Endothelial cell of umbilical vein (primary cell): ENCODE data around the gene LRRC74B. TPM values are rescaled to one million over a fixed set of nuclear protein-coding genes. Genes with fewer than 3 reads are reported as not detected.

ENCODE experiments used
- BruUV-seq: library from RNA; stranded (reverse); fragments of 400-500 nt; replicated peaks from 2 replicates; lab custom pipeline; 2021; lab: Mats Ljungman, UMichigan
- CTCF ChIA-PET: fragments of 300-600, 350-600 bp; sonication (Branson Sonifier 250); formaldehyde crosslinking; loops from one replicate; lab custom pipeline; 2021; ENCODE audit warnings: antibody characterized with exemption, inconsistent platforms; lab: Charles Lee
- POLR2A ChIA-PET: fragments of 300-600, 350-600 bp; sonication (Branson Sonifier 250); formaldehyde crosslinking; loops from one replicate; lab custom pipeline; 2021; ENCODE audit warnings: antibody characterized with exemption, inconsistent platforms; lab: Charles Lee
- DNase-seq: peaks from one replicate; pipeline ENCODE4 v3.0.0-alpha.2; 2011; ENCODE audit warnings: low read depth, low spot score
- FAIRE-seq: peaks from 2 replicates; lab custom pipeline; 2011; peaks lifted over from hg19 to GRCh38; lab: Jason Lieb, UNC
- H2AFZ ChIP-seq: 2 replicates; pipeline ENCODE4 v1.6.0; 2012; ENCODE audit warnings: low read depth, low read length, control low read depth, inconsistent platforms
- H3K27ac ChIP-seq: 2 replicates; pipeline ENCODE4 v1.5.1; 2011; ENCODE audit warnings: low read depth, mild to moderate bottlenecking, control low read depth, low read length, moderate library complexity; ENCODE audit not compliant: insufficient read depth
- H3K27me3 ChIP-seq, 2 experiments: 2 replicates each; pipeline versions ENCODE4 v1.6.0 to v1.6.1; 2011; ENCODE audit warnings: low read length in 2 of 2, mixed read lengths in 1 of 2; ENCODE audit not compliant: control insufficient read depth in 2 of 2, insufficient read depth in 2 of 2
- H3K36me3 ChIP-seq, 2 experiments: 2 replicates in 1 of 2; 3 replicates in 1 of 2; pipeline ENCODE4 v1.5.1; 2011; ENCODE audit warnings: low read length in 2 of 2, mild to moderate bottlenecking in 1 of 2, moderate library complexity in 1 of 2; ENCODE audit not compliant: control insufficient read depth in 2 of 2, insufficient read depth in 2 of 2; ENCODE audit errors: extremely low read depth in 1 of 2
- H3K4me1 ChIP-seq: 3 replicates; pipeline ENCODE4 v1.5.1; 2011; ENCODE audit warnings: mild to moderate bottlenecking, low read length; ENCODE audit not compliant: control insufficient read depth, insufficient read depth; ENCODE audit errors: extremely low read depth
- H3K4me2 ChIP-seq: 2 replicates; pipeline ENCODE4 v1.6.1; 2011; ENCODE audit warnings: low read length, control low read depth, mixed read lengths; ENCODE audit not compliant: insufficient read depth
- H3K4me3 ChIP-seq, 3 experiments: fragments of 200-600 bp in 1 of 3; sonication (generic), shearing (Covaris generic) in 1 of 3; replicated peaks in 1 of 3; 2 replicates each; pipeline ENCODE4 v1.5.1; 2011 to 2016; ENCODE audit warnings: control low read depth in 3 of 3, low read length in 3 of 3, mild to moderate bottlenecking in 2 of 3, inconsistent platforms in 1 of 3, low read depth in 1 of 3, moderate library complexity in 1 of 3; ENCODE audit not compliant: insufficient read depth in 1 of 3
- H3K79me2 ChIP-seq: 2 replicates; pipeline ENCODE4 v1.6.0; 2012; ENCODE audit warnings: low read length, inconsistent platforms; ENCODE audit not compliant: control insufficient read depth, insufficient read depth
- H3K9ac ChIP-seq: replicated peaks from 2 replicates; pipeline ENCODE3; 2011; ENCODE audit warnings: low read length, control low read depth; ENCODE audit not compliant: insufficient read depth; ENCODE audit errors: extremely low read depth
- H3K9me1 ChIP-seq: replicated peaks from 3 replicates; pipeline ENCODE4 v1.6.0; 2011; ENCODE audit warnings: mild to moderate bottlenecking, low read length; ENCODE audit not compliant: control insufficient read depth, insufficient read depth; ENCODE audit errors: extremely low read depth
- H3K9me3 ChIP-seq: replicated peaks from 2 replicates; pipeline ENCODE4 v1.5.1; 2012; ENCODE audit warnings: low read length, inconsistent platforms; ENCODE audit not compliant: control insufficient read depth, insufficient read depth
- H4K20me1 ChIP-seq: replicated peaks from 2 replicates; pipeline ENCODE3; 2011; ENCODE audit warnings: mild to moderate bottlenecking, low read length; ENCODE audit not compliant: control insufficient read depth, insufficient read depth; ENCODE audit errors: extremely low read depth
- FOS ChIP-seq: IDR thresholded peaks from 2 replicates; pipeline ENCODE4 v1.6.1; 2011; ENCODE audit warnings: mild to moderate bottlenecking, low read length, moderate library complexity, borderline replicate concordance; ENCODE audit not compliant: insufficient read depth
- GATA2 ChIP-seq: IDR thresholded peaks from 2 replicates; pipeline ENCODE4 v1.7.0; 2011; ENCODE audit warnings: low read depth, mild to moderate bottlenecking, moderate library complexity, mixed read lengths, low read length; ENCODE audit not compliant: insufficient read length, insufficient read depth
- JUN ChIP-seq: IDR thresholded peaks from 2 replicates; pipeline ENCODE4 v1.6.1; 2011; ENCODE audit warnings: borderline replicate concordance, low read depth; ENCODE audit not compliant: insufficient read length, insufficient read depth
- POLR2A ChIP-seq: IDR thresholded peaks from 2 replicates; pipeline ENCODE4 v1.6.1; 2012; ENCODE audit warnings: low read depth, mild to moderate bottlenecking, control low read depth, low read length
- dilution Hi-C: fragments of 300-500 bp; cut with MboI; formaldehyde crosslinking; loops from one replicate; pipeline ENCODE4 v1.15.0; 2019; ENCODE audit warnings: low sequenced_read_pairs; ENCODE audit not compliant: extremely low pct_ligation_motif_present
- intact Hi-C: fragments of 100-400 bp; cut with micrococcal nuclease; formaldehyde crosslinking; loops from one replicate; pipeline ENCODE4 v1.10.0; 2022
- polyA plus RNA-seq, 4 experiments: library from polyadenylated mRNA; depleted of rRNA in 3 of 4; stranded (reverse) in 3 of 4; unstranded in 1 of 4; fragments of >200 nt; gene quantifications; 2 replicates each; pipeline versions ENCODE4 v1.2.1 to v1.2.3, GENCODE V29; 2011 to 2012; ENCODE audit warnings: missing spikeins in 1 of 4
- total RNA-seq: library from RNA; stranded (reverse); gene quantifications from 2 replicates; pipeline ENCODE4 v1.2.3, GENCODE V29; 2021
- TF ChIP-seq, protein P1 (sequence below): IDR thresholded peaks from 2 replicates; pipeline ENCODE4 v1.6.1; 2011; ENCODE audit not compliant: insufficient read depth, insufficient read length
- TF ChIP-seq, protein P2 (sequence below), 2 donors: IDR thresholded peaks; 1 replicate in 1 of 2; 2 replicates in 1 of 2; pipeline ENCODE4 v1.5.1; 2011; ENCODE audit warnings: low read length in 2 of 2, mild to moderate bottlenecking in 2 of 2, moderate library complexity in 2 of 2, control low read depth in 1 of 2, inconsistent platforms in 1 of 2, low read depth in 1 of 2; ENCODE audit not compliant: insufficient read depth in 1 of 2; ENCODE audit errors: extremely low read depth in 1 of 2

LRRC74B gene
- total and polyA plus RNA-seq, 2 donors (not counting 3 experiments of a cell fraction or from before 2014, with no cell fraction given) = not detected

DNA sequence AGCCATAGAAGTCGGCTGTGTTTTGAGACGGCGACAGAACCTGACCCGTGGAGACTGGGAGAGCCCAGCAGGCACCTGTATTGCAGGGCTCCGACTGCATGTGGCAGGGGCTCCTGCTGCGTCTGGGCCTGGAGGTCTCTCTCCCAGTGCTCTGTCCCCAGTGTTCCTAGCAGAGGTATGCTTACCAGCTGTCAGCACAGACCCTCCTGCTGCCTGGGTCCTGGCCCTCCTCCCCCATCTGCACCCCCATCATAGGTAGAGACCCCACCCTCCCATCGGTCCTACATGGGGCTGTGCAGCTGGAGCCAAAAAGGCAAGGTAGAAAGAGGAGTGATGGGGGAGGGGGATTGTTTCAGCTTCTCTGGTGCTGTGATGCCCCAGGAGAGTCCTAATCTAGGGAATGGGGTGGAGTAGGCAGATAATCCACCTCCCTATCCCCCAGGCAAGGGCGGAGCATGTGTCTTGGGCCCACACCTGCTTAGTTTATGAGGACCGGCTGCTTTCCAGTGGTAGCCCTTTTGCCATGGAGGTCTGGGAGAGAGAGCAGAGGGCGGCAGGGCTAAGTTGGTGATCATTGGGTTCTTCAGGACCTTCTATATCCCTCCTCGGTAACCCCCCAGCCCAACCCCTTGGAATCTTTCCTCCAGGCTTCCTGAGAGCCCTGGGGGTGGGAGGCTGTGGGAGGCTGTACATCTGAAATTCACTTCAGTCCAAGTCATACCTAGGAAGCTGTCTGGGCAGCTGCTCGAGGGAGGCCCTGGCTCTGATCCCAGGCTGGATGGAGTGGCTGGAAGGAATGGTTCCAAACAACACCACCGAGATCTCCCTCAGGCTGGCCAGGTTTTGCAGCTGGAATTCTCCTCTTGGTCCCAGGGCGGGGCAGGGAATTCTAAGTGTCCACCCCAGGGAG, 18.7 kb upstream of the LRRC74B start:
- CTCF ChIA-PET = no interaction called here
- dilution Hi-C loops = no loop called here
- H3K4me2 ChIP-seq = no peak overlapping the region

More for the DNA sequence above, 18.7 kb upstream of the LRRC74B start:
- H3K9ac ChIP-seq = no peak overlapping the region
- TF ChIP-seq, protein P1, sequence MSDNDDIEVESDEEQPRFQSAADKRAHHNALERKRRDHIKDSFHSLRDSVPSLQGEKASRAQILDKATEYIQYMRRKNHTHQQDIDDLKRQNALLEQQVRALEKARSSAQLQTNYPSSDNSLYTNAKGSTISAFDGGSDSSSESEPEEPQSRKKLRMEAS = no peak
- TF ChIP-seq GATA2 (no peak), FOS (no peak), JUN (no peak), POLR2A (no peak)
- TF ChIP-seq, protein P2, sequence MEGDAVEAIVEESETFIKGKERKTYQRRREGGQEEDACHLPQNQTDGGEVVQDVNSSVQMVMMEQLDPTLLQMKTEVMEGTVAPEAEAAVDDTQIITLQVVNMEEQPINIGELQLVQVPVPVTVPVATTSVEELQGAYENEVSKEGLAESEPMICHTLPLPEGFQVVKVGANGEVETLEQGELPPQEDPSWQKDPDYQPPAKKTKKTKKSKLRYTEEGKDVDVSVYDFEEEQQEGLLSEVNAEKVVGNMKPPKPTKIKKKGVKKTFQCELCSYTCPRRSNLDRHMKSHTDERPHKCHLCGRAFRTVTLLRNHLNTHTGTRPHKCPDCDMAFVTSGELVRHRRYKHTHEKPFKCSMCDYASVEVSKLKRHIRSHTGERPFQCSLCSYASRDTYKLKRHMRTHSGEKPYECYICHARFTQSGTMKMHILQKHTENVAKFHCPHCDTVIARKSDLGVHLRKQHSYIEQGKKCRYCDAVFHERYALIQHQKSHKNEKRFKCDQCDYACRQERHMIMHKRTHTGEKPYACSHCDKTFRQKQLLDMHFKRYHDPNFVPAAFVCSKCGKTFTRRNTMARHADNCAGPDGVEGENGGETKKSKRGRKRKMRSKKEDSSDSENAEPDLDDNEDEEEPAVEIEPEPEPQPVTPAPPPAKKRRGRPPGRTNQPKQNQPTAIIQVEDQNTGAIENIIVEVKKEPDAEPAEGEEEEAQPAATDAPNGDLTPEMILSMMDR (IDR thresholded peaks at IDR 0.05; ENCODE audit: extremely low read depth in 1 of 2, insufficient read depth in 1 of 2, low read depth in 1 of 2, low read length in 2 of 2) = no peak
- intact Hi-C loops = no loop called here
- POLR2A ChIA-PET = no interaction called here
- no peak overlapping the region for H3K27ac ChIP-seq
- no peaks in the 10 kb centered on the region for H3K36me3 ChIP-seq
- H3K9me3 ChIP-seq = no peaks in the 10 kb centered on the region
- H3K4me3 ChIP-seq = no peak overlapping the region
- no peak for DNase-seq
- H3K79me2 ChIP-seq = no peaks in the 10 kb centered on the region
- no peaks in the 10 kb centered on the region for H3K4me1 ChIP-seq
- no TSS peak for BruUV-seq
- H3K9me1 ChIP-seq = no peaks in the 10 kb centered on the region
- H3K27me3 ChIP-seq = peaks cover 6 to 8% of the 10 kb centered on the region in 2 experiments
- no peak for FAIRE-seq
- no peak overlapping the region for H2AFZ ChIP-seq
- no peaks in the 10 kb centered on the region for H4K20me1 ChIP-seq
